ENCODE measurements around the gene SUPT5H.

DNA sequence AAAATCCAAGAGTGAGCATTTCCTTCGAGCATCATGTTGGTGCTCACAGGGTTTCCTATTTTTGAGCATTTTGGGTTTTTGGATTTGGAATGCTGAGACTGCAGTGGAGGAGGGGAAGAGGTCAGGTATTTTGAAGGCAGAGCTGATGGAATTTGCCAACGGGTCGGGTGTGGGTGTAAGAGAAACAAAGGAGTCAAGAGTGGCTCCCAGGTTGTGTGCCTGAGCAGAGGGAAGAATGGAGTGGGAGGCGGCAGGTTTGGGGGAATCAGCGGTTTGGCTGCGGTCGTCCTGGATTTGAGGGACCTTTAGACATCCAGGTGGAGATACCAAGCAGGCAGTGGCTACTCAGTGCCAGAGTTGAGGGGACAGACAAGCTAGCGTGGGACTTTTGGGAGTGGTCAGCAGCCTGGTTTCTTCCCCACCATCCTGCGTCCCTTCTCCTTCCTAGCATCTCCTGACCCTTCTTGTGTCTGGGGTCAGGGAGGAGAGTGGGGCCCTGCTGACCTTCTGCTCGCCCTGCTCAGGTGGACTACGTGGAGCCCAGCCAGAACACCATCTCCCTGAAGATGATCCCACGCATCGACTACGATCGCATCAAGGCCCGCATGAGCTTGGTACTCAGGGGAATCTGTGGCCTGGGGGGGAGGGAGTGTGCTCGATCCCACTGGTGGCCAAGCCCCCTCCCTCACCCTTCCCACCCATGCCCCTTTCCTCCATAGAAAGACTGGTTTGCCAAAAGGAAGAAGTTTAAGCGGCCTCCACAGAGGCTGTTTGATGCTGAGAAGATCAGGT is 20.8 kb downstream of the SUPT5H start:
- TF ChIP-seq POLR2AphosphoS5 (IDR thresholded peaks at IDR 0.05) (no peak), CTCF (IDR thresholded peaks at IDR 0.05) (no peak), POLR2A (IDR thresholded peaks at IDR 0.05; ENCODE audit: low read depth) (no peak)
